OCI-LY7 (cell line): Measurements from ENCODE around the gene IFIT1. TPM values are rescaled to one million over a fixed set of nuclear protein-coding genes. Genes with fewer than 3 reads are reported as not detected.

Experiments used
- BruUV-seq: library from RNA; stranded (reverse); fragments of 400-500 nt; replicated peaks from 2 replicates; lab custom pipeline; 2021; lab: Mats Ljungman, UMichigan
- CTCF ChIA-PET: fragments of 300-600 bp; sonication (Branson Sonifier 250); formaldehyde crosslinking; loops from one replicate; lab custom pipeline; 2022; ENCODE audit warnings: antibody characterized with exemption; ENCODE audit not compliant: unreplicated experiment; lab: Charles Lee
- POLR2A ChIA-PET: fragments of 300-600 bp; sonication (Branson Sonifier 250); formaldehyde crosslinking; loops from one replicate; lab custom pipeline; 2022; ENCODE audit warnings: antibody characterized with exemption; lab: Charles Lee
- DNase-seq: peaks from one replicate; pipeline ENCODE4 v3.0.0-alpha.2; 2015; ENCODE audit warnings: low spot score
- H2AFZ ChIP-seq: fragments of 200-600 bp; sonication (generic), shearing (Covaris generic); 2 replicates; pipeline ENCODE4 v1.6.1; 2014; ENCODE audit warnings: mild to moderate bottlenecking, antibody characterized with exemption, low read length, moderate library complexity
- H3K27ac ChIP-seq: fragments of 200-600 bp; sonication (generic); 2 replicates; pipeline ENCODE4 v1.5.1; 2014; ENCODE audit warnings: mixed run types, low read depth, mild to moderate bottlenecking, moderate library complexity, low read length, inconsistent platforms; ENCODE audit not compliant: poor library complexity, severe bottlenecking
- H3K36me3 ChIP-seq: fragments of 200-600 bp; sonication (generic); 2 replicates; pipeline ENCODE4 v1.6.1; 2014; ENCODE audit warnings: mild to moderate bottlenecking, antibody characterized with exemption, low read length, moderate library complexity, mixed read lengths; ENCODE audit not compliant: insufficient read depth
- H3K4me1 ChIP-seq: fragments of 200-600 bp; sonication (generic); 2 replicates; pipeline ENCODE4 v1.5.1; 2014; ENCODE audit warnings: mild to moderate bottlenecking, low read length; ENCODE audit not compliant: insufficient read depth, poor library complexity, severe bottlenecking
- H3K4me2 ChIP-seq: fragments of 200-600 bp; sonication (generic); 2 replicates; pipeline ENCODE4 v1.6.1; 2014; ENCODE audit warnings: mild to moderate bottlenecking, low read length
- H3K4me3 ChIP-seq: fragments of 200-600 bp; sonication (generic); 2 replicates; pipeline ENCODE4 v1.5.1; 2014; ENCODE audit warnings: mild to moderate bottlenecking, low read depth, low read length; ENCODE audit not compliant: poor library complexity, severe bottlenecking
- H3K79me2 ChIP-seq: fragments of 200-600 bp; sonication (generic); 2 replicates; pipeline ENCODE4 v1.6.1; 2016; ENCODE audit warnings: low read depth, mild to moderate bottlenecking, low read length, moderate library complexity, mixed read lengths; ENCODE audit not compliant: insufficient read depth
- H3K9me2 ChIP-seq: fragments of 200-600 bp; sonication (generic); 2 replicates; pipeline ENCODE4 v1.6.1; 2016; ENCODE audit warnings: mild to moderate bottlenecking, low read length, mixed read lengths; ENCODE audit not compliant: insufficient read depth
- H3K9me3 ChIP-seq: fragments of 200-600 bp; sonication (generic); 2 replicates; pipeline ENCODE4 v1.6.1; 2014; ENCODE audit warnings: mild to moderate bottlenecking, mixed run types, low read length, mixed read lengths
- H4K20me1 ChIP-seq: fragments of 200-600 bp; sonication (generic); 2 replicates; pipeline ENCODE4 v1.6.1; 2014; ENCODE audit warnings: mild to moderate bottlenecking, antibody characterized with exemption, low read length, moderate library complexity, mixed read lengths; ENCODE audit not compliant: insufficient read depth
- EZH2phosphoT487 ChIP-seq: fragments of 200-600 bp; sonication (generic); IDR thresholded peaks from 2 replicates; pipeline ENCODE4 v1.6.1; 2018; ENCODE audit warnings: low read depth, borderline replicate concordance, mild to moderate bottlenecking, mixed run types, antibody characterized with exemption, low read length, moderate library complexity, mixed read lengths
- intact Hi-C: fragments of 100-400 bp; cut with micrococcal nuclease; formaldehyde crosslinking; loops from one replicate; pipeline ENCODE4 v1.10.0; 2022; ENCODE audit not compliant: unreplicated experiment
- total RNA-seq, 2 experiments: library from RNA; depleted of rRNA in 1 of 2; stranded (reverse); fragments of >200 nt in 1 of 2; shearing (Covaris generic) in 1 of 2; gene quantifications; 2 replicates each; pipeline ENCODE4 v1.2.3, GENCODE V29; 2014 to 2022
- TF ChIP-seq, protein P1 (sequence below): fragments of 200-600 bp; sonication (generic); conservative IDR thresholded peaks from 2 replicates; pipeline ENCODE4 v1.5.1; 2014; ENCODE audit warnings: mild to moderate bottlenecking, antibody characterized with exemption, low read length, moderate library complexity, mixed read lengths

IFIT1 gene
- total RNA-seq, 2 experiments from 2014 or later = not detected

DNA sequence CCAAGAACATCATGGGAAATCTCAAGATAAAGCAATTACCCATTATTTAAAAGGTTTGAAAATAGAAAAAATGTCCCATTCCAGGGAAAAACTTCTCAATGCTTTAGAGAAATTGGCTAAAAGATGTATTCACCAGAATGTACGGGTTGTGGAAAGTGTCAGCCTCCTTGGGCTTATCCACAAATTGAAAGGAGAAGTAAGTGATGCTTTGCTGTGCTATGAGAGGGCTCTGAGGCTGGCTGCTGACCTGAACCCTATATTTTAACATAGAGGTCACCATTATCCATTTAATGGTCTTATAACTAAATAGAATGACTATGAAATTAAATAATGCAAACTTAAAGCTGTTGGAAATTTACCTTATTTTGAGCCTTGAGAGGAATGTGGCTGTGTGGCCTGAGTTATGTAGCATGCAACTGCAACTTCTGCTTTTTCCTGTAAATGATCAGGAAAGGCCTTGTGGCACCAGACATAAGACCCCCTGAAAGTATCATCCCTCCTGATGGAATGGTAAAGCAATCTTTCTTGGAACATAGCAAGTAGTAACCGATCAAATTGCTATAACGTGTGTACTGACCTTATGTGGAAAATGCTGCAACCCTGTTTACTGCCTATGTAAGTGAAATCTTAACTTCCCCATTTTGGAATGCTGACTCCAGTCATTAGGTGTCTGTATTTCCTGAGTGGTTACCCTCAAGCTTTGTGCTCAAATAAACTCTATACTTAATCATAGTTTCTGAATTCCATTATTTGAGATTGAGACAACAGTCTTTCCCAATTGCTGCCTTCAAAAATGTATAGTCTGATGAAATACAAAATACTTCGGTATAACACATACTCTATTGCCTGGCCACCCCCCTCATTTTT is 7.7 kb upstream of the IFIT1 start:
- Histone ChIP-seq H3K4me3 (no peak overlapping the region), H3K27ac (no peak overlapping the region), H4K20me1 (no peaks in the 10 kb centered on the region), H3K9me2 (no peaks in the 10 kb centered on the region), H3K4me1 (no peaks in the 10 kb centered on the region), H3K36me3 (no peaks in the 10 kb centered on the region), H3K9me3 (no peaks in the 10 kb centered on the region), H2AFZ (no peak overlapping the region), H3K79me2 (no peaks in the 10 kb centered on the region), H3K4me2 (no peak overlapping the region)
- ChIA-PET CTCF (no interaction called here), POLR2A (no interaction called here)
- TF ChIP-seq, protein P1, sequence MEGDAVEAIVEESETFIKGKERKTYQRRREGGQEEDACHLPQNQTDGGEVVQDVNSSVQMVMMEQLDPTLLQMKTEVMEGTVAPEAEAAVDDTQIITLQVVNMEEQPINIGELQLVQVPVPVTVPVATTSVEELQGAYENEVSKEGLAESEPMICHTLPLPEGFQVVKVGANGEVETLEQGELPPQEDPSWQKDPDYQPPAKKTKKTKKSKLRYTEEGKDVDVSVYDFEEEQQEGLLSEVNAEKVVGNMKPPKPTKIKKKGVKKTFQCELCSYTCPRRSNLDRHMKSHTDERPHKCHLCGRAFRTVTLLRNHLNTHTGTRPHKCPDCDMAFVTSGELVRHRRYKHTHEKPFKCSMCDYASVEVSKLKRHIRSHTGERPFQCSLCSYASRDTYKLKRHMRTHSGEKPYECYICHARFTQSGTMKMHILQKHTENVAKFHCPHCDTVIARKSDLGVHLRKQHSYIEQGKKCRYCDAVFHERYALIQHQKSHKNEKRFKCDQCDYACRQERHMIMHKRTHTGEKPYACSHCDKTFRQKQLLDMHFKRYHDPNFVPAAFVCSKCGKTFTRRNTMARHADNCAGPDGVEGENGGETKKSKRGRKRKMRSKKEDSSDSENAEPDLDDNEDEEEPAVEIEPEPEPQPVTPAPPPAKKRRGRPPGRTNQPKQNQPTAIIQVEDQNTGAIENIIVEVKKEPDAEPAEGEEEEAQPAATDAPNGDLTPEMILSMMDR = no peak
- no peak for TF ChIP-seq EZH2phosphoT487
- DNase-seq = no peak
- intact Hi-C loops = no loop called here
- BruUV-seq = no TSS peak

DNA sequence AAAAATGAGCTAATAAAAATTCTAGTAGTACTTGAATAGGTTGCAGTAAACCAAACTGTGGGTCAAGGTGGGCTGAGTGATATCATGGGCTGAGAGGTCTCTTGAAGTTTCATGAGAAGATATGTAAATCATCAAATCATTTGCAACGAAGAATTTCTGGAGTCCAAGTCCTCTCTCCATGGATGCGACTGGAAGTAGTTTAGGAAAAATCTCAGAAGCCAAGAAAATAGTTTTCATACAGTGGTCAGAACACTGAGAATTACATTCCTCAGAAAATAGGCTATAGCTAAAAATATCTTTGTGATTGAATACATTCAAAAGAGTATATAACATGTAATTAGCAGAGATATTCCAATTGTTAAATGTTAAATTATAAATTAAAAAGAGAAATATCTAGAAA is 3.6 kb upstream of the IFIT1 start:
- H3K27ac ChIP-seq = no peak overlapping the region
- no peaks in the 10 kb centered on the region for H3K9me3 ChIP-seq
- DNase-seq = no peak
- H3K9me2 ChIP-seq = no peaks in the 10 kb centered on the region
- ChIA-PET POLR2A (interaction anchor here (0.6 to 1.4 kb wide), 6 partner anchors 10 to 1551 kb away, joined by 3 to 5 read pairs (median 3); no protein-coding TSS in a partner anchor), CTCF (no interaction called here)
- peaks cover 7% of the 10 kb centered on the region for H3K4me1 ChIP-seq
- H3K4me2 ChIP-seq = no peak overlapping the region
- no peak overlapping the region for H3K4me3 ChIP-seq
- TF ChIP-seq EZH2phosphoT487 = no peak
- TF ChIP-seq, protein P1 = no peak
- intact Hi-C loops = no loop called here
- H2AFZ ChIP-seq = no peak overlapping the region
- no peaks in the 10 kb centered on the region for H3K36me3 ChIP-seq
- H4K20me1 ChIP-seq = no peaks in the 10 kb centered on the region
- H3K79me2 ChIP-seq = no peaks in the 10 kb centered on the region
- BruUV-seq = no TSS peak

DNA sequence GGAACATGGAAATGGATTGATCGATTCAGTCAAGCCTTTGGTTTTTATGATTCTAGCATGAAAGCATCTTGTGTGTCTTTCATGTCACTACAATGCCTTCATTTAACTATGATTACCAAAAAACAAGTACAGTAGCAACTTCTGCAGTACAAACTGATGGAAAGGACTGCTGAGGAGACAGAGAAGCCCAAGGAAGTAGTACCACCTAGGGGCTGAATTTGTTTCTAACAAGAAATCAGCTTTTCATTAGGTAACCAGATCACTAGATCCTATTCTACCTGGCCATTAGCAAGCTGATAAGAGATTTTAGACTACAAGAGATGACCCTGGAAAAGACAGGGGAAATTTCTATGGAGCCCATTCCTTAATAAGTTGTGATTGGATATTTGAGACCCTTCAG is 3.2 kb upstream of the IFIT1 start:
- TF ChIP-seq, protein P1 = peak; percentile 55
- TF ChIP-seq EZH2phosphoT487 = no peak
- ChIA-PET POLR2A (interaction anchor here (0.6 to 1.2 kb wide), 3 partner anchors 10 to 1551 kb away, joined by 3 to 5 read pairs (median 3); no protein-coding TSS in a partner anchor), CTCF (no interaction called here)
- Histone ChIP-seq H4K20me1 (no peaks in the 10 kb centered on the region), H3K4me3 (no peak overlapping the region), H3K79me2 (no peaks in the 10 kb centered on the region), H3K4me2 (no peak overlapping the region), H3K9me3 (no peaks in the 10 kb centered on the region), H3K27ac (no peak overlapping the region), H3K36me3 (no peaks in the 10 kb centered on the region), H3K9me2 (no peaks in the 10 kb centered on the region), H3K4me1 (peaks cover 7% of the 10 kb centered on the region), H2AFZ (no peak overlapping the region)
- no TSS peak for BruUV-seq
- peak; percentile 27 for DNase-seq
- intact Hi-C loops = no loop called here
